Measurements from ENCODE around the gene ZNF146. TPM values are rescaled to one million over a fixed set of nuclear protein-coding genes. Genes with fewer than 3 reads are reported as not detected.

The ZNF146 gene
- total and polyA plus RNA-seq, 9 donors = 38.1 to 73.8 (median 56.2) TPM

DNA sequence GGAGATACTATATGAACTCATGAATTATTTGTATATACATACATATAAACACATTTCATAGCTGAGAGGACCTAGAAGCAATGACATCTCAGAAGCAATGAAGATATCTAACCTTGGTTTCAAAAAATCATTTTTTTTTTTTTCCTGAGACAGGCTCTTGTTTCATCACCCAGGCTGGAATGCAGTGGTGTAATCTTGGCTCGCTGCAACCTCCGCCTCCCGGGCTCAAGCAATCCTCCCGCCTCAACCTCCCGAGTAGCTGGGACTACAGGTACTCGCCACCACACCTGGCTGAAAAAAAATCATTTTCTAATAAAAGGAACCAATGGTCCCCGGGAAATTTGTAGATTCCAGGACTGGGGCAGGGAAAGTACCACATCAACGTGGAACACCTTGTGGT lies 4.4 kb upstream of the ZNF146 start:
- Histone ChIP-seq H3K27ac (no peak overlapping the region), H3K36me3 (no peaks in the 10 kb centered on the region), H3K4me3 (no peak overlapping the region), H3K27me3 (no peaks in the 10 kb centered on the region), H3K4me1 (ENCODE audit: insufficient read depth) (peaks cover 5% of the 10 kb centered on the region), H3K9me3 (no peaks in the 10 kb centered on the region)
- no peak for DNase-seq
- intact Hi-C loops (cut with DNase I) = no loop called here
- TF ChIP-seq POLR2A (IDR thresholded peaks at IDR 0.05) = no peak
- no peak for TF ChIP-seq EP300 (IDR thresholded peaks at IDR 0.05)
- TF ChIP-seq, protein P1, sequence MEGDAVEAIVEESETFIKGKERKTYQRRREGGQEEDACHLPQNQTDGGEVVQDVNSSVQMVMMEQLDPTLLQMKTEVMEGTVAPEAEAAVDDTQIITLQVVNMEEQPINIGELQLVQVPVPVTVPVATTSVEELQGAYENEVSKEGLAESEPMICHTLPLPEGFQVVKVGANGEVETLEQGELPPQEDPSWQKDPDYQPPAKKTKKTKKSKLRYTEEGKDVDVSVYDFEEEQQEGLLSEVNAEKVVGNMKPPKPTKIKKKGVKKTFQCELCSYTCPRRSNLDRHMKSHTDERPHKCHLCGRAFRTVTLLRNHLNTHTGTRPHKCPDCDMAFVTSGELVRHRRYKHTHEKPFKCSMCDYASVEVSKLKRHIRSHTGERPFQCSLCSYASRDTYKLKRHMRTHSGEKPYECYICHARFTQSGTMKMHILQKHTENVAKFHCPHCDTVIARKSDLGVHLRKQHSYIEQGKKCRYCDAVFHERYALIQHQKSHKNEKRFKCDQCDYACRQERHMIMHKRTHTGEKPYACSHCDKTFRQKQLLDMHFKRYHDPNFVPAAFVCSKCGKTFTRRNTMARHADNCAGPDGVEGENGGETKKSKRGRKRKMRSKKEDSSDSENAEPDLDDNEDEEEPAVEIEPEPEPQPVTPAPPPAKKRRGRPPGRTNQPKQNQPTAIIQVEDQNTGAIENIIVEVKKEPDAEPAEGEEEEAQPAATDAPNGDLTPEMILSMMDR (IDR thresholded peaks at IDR 0.05) = no peak
- 90 to 91% (median 90%) methylated on average over 8 of the region's 8 CpGs for WGBS, 3 donors

DNA sequence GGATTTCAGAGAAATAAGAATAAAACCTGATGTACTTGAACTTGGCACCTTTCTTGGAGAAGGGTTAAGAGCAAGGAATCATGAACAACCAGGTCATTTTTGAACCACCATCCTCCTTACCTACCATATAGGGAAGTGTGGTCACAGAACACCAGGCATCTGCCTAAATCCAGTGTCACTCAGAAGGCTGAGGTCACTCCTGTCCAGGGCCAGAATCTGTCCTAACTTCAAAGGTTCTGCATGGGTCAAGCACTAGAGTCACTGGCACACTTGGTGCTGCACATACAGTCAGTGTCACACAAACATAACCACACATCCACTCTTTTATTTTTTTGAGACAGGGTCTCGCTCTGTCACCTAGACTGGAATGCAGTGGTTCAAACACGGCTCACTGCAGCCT lies 2.0 kb upstream of the ZNF146 start:
- intact Hi-C loops (cut with DNase I) = no loop called here
- Histone ChIP-seq H3K4me3 (no peak overlapping the region), H3K9me3 (no peaks in the 10 kb centered on the region), H3K27me3 (no peaks in the 10 kb centered on the region), H3K27ac (no peak overlapping the region), H3K36me3 (no peaks in the 10 kb centered on the region), H3K4me1 (ENCODE audit: insufficient read depth) (peaks cover 9% of the 10 kb centered on the region)
- TF ChIP-seq, protein P1 (IDR thresholded peaks at IDR 0.05) = no peak
- no peak for TF ChIP-seq POLR2A (IDR thresholded peaks at IDR 0.05)
- no peak for TF ChIP-seq EP300 (IDR thresholded peaks at IDR 0.05)
- WGBS, 3 donors = 78 to 86% (median 80%) methylated on average over 2 of the region's 2 CpGs
- DNase-seq = no peak

DNA sequence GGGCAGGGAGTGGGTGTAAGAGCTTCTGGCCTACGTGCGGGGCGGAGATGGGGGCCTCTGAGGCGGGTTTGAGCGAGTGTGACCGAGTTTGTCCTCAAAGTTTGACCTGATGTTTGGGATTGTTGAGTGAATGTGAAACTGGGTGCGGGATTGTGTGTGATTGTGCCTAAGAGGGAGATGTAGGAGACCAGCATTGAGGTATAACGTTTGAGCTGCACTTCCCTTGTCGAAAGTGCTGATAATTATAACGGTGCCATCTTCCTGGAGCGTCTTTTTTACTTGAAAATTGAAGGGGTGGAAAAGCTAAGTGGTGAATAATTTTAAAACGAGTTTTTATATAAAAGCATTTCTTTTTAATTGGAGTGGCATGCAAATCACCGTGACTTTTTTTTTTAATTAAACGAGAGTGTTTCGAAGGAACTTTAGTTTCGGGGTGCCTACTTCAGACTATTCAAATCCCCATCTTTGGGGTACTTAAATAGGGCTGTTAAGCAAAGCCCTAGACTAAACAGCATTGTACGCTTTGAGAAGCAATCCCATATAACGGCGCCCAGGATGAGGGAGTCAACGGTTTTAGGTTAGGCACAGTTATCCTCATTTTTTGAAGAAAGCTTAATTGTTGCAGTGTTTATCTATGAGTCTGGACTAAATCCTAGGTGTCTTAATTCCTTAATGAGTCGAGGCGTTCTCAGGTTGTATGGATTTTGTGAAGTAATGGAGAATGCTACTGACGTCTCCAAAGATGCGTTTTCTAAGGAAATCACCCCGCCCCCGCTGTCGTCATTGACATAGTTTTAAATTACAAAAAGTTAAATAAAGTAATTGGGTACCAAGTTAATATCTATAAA lies 594 bp downstream of the ZNF146 start:
- intact Hi-C loops (cut with DNase I) = no loop called here
- WGBS, 3 donors = 1 to 2% (median 1%) methylated on average over 27 of the region's 27 CpGs

GRCh38 chr19:36221474-36221873 lies 6.6 kb downstream of the ZNF146 start:
- H3K4me1 ChIP-seq (ENCODE audit: insufficient read depth) = peaks cover 11% of the 10 kb centered on the region
- WGBS, 3 donors = 73 to 85% (median 76%) methylated on average over 4 of the region's 4 CpGs
- no peaks in the 10 kb centered on the region for H3K36me3 ChIP-seq
- intact Hi-C loops (cut with DNase I) = no loop called here
- no peaks in the 10 kb centered on the region for H3K9me3 ChIP-seq
- H3K27ac ChIP-seq = no peak overlapping the region
- H3K27me3 ChIP-seq = no peaks in the 10 kb centered on the region
- no peak for DNase-seq
- no peak overlapping the region for H3K4me3 ChIP-seq
- TF ChIP-seq, protein P1 (IDR thresholded peaks at IDR 0.05) = no peak

More for the DNA sequence above, 594 bp downstream of the ZNF146 start:
- TF ChIP-seq POLR2A (IDR thresholded peaks at IDR 0.05) = no peak
- no peak for TF ChIP-seq EP300 (IDR thresholded peaks at IDR 0.05)
- TF ChIP-seq, protein P1 (IDR thresholded peaks at IDR 0.05) = no peak
- H3K4me1 ChIP-seq (ENCODE audit: insufficient read depth) = peaks cover 9% of the 10 kb centered on the region
- peak overlapping the region; percentile 85 to 88 for H3K27ac ChIP-seq
- no peak for DNase-seq
- H3K27me3 ChIP-seq = no peaks in the 10 kb centered on the region
- peak overlapping the region; percentile 79 for H3K4me3 ChIP-seq
- H3K36me3 ChIP-seq = no peaks in the 10 kb centered on the region
- H3K9me3 ChIP-seq = no peaks in the 10 kb centered on the region
